Panc1 (cell line): ENCODE data around the gene HSDL1. TPM values are rescaled to one million over a fixed set of nuclear protein-coding genes. Genes with fewer than 3 reads are reported as not detected.

ENCODE experiments used
- ATAC-seq: fragments of 200-7000 bp; cut with Tn5 transposase; 2 replicates; pipeline ENCODE4 v1.9.1; 2020; ENCODE audit warnings: mild to moderate bottlenecking, moderate library complexity
- BruUV-seq: library from RNA; stranded (reverse); fragments of 400-500 nt; replicated peaks from 2 replicates; lab custom pipeline; 2021; lab: Mats Ljungman, UMichigan
- CTCF ChIA-PET: fragments of 300-600 bp; sonication (Branson Sonifier 250); formaldehyde crosslinking; loops from one replicate; lab custom pipeline; 2022; ENCODE audit warnings: antibody characterized with exemption; lab: Charles Lee
- POLR2A ChIA-PET: fragments of 300-600 bp; sonication (Branson Sonifier 250); formaldehyde crosslinking; loops from one replicate; lab custom pipeline; 2022; ENCODE audit warnings: antibody characterized with exemption; lab: Charles Lee
- DNase-seq: peaks from one replicate; pipeline ENCODE4 v3.0.0-alpha.2; 2010; ENCODE audit warnings: low read depth, low spot score
- H3K27ac ChIP-seq: 2 replicates; pipeline ENCODE4 v1.5.1; 2011; ENCODE audit warnings: mild to moderate bottlenecking, low read length, inconsistent platforms
- H3K27me3 ChIP-seq: fragments of 200-500 bp; sonication (Bioruptor generic); 2 replicates; pipeline ENCODE4 v1.6.0; 2014; ENCODE audit warnings: low read length, inconsistent platforms; ENCODE audit not compliant: control insufficient read depth, insufficient read depth
- H3K36me3 ChIP-seq: fragments of 200-500 bp; sonication (Bioruptor generic); 2 replicates; pipeline ENCODE4 v1.5.1; 2014; ENCODE audit warnings: inconsistent platforms, mild to moderate bottlenecking, low read length, moderate library complexity; ENCODE audit not compliant: control insufficient read depth, insufficient read depth
- H3K4me1 ChIP-seq: 2 replicates; pipeline ENCODE4 v1.5.1; 2011; ENCODE audit warnings: inconsistent platforms, mild to moderate bottlenecking, low read length, moderate library complexity; ENCODE audit not compliant: control insufficient read depth, insufficient read depth
- H3K4me3 ChIP-seq, 2 experiments: 2 replicates each; pipeline ENCODE4 v1.5.1; 2011 to 2012; ENCODE audit warnings: low read depth in 2 of 2, low read length in 2 of 2, mild to moderate bottlenecking in 2 of 2, inconsistent platforms in 1 of 2, moderate library complexity in 1 of 2
- H3K9me3 ChIP-seq: fragments of 200-500 bp; sonication (Bioruptor generic); 2 replicates; pipeline ENCODE4 v1.5.1; 2014; ENCODE audit warnings: low read depth, mild to moderate bottlenecking, inconsistent platforms, low read length, moderate library complexity; ENCODE audit not compliant: control insufficient read depth, insufficient read depth
- CTCF ChIP-seq: fragments of 450-650 bp; IDR thresholded peaks from 2 replicates; pipeline ENCODE4 v1.5.1; 2017; ENCODE audit warnings: mild to moderate bottlenecking
- POLR2AphosphoS5 ChIP-seq: IDR thresholded peaks from 2 replicates; pipeline ENCODE4 v1.6.1; 2012; ENCODE audit warnings: mild to moderate bottlenecking, low read depth, low read length, moderate library complexity
- REST ChIP-seq, 2 experiments: IDR thresholded peaks; 2 replicates each; pipeline ENCODE4 v1.6.1; 2011 to 2012; ENCODE audit warnings: low read depth in 2 of 2, control low read depth in 1 of 2, low read length in 1 of 2, mild to moderate bottlenecking in 1 of 2, moderate library complexity in 1 of 2; ENCODE audit not compliant: insufficient read depth in 1 of 2
- SIN3A ChIP-seq: IDR thresholded peaks from 2 replicates; pipeline ENCODE4 v1.6.1; 2012; ENCODE audit warnings: low read depth, mild to moderate bottlenecking, low read length, moderate library complexity, borderline replicate concordance; ENCODE audit not compliant: insufficient read depth
- TCF7L2 ChIP-seq: IDR thresholded peaks from 2 replicates; pipeline ENCODE4 v1.6.1; 2011; ENCODE audit warnings: mild to moderate bottlenecking, low read depth, low read length, inconsistent platforms
- in situ Hi-C: cut with HindIII; loops from 2 replicates; pipeline ENCODE4 v1.10.0; 2016; ENCODE audit warnings: low sequenced_read_pairs, low pct_unique_long_range_greater_than_20kb
- intact Hi-C: fragments of 100-400 bp; cut with micrococcal nuclease; formaldehyde crosslinking; loops from one replicate; pipeline ENCODE4 v1.10.0; 2022; ENCODE audit not compliant: unreplicated experiment
- total RNA-seq: library from RNA; stranded (reverse); gene quantifications from one replicate; pipeline ENCODE4 v1.2.1, GENCODE V29; 2021; ENCODE audit not compliant: unreplicated experiment

Gene HSDL1
- total RNA-seq, 1 experiment from 2014 or later, result 24.6 TPM

DNA sequence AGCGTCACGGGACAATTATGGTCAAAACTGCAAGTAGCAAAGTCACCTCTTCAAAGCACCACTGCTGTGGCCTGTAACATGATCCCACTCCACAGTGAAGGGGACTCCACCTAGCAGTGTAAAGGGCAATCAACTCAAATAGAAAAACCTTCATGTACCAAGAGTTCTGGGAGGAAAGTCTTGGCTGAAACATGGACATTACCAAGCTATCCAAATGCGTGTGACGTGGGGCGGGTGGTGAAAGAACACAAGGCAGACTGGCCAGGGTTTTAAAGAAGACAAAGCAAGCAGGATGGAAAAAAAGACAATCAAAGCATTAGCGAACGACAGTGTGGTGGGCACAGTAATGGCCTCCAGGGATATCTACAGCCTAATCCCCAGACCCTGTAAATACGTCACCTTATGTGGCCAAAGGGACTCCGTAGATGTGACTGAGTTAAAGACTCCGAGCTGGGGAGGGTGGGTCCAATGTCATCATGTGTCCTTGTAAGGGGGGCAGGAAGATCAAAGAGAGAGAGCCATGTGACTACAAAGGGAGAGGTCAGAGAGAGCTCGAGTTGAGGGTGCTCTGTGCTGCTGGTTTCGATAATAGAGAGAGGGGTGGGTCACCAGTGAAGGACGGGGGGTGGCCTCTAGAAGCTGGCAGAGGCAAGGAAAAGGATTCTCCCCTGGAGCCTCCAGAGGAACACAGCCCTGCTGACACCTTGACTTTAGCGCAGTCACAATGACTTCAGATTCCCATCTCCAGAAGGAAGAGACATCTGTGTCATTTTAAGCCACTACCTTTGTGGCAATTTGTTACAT lies 6.0 kb downstream of the HSDL1 start:
- Histone ChIP-seq H3K27ac (peak overlapping the region; percentile 39; the same call in 1 of the 2 replicates), H3K4me1 (no peaks in the 10 kb centered on the region; the same call in 1 of the 2 replicates), H3K4me3 (no peak overlapping the region), H3K9me3 (no peaks in the 10 kb centered on the region), H3K36me3 (no peaks in the 10 kb centered on the region), H3K27me3 (no peaks in the 10 kb centered on the region)
- in situ Hi-C loops (no loop called here), intact Hi-C loops (no loop called here)
- CTCF ChIA-PET, result no interaction called here
- POLR2A ChIA-PET, result interaction anchor here (0.6 kb wide), 1 partner anchor 342 kb away, joined by 3 read pairs; no protein-coding TSS in a partner anchor
- TF ChIP-seq TCF7L2 (peak; percentile 22; the same call in 1 of the 2 replicates), REST (IDR thresholded peaks at IDR 0.05; ENCODE audit: insufficient read depth in 1 of 2, low read depth in 2 of 2, low read length in 1 of 2) (no peak)
- no TSS peak for BruUV-seq
- ATAC-seq, result no peak
- no peak for DNase-seq

DNA sequence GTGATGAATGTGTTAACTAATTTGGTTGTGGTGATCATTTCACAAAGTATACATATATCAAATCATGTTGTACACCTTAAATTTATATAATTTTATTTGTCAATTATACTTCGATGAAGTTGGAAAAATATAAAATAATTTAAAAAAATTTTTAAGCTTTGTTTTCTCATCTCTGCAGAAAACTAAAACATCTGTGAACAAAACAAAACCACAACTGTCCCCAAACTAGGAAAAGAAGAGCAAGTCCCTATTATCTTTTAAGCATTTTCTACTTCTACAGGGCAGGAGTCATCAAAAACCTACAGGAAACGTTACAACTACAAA lies 6.5 kb downstream of the HSDL1 start:
- H3K36me3 ChIP-seq, result no peaks in the 10 kb centered on the region
- H3K4me1 ChIP-seq, result no peaks in the 10 kb centered on the region; the same call in 1 of the 2 replicates
- ATAC-seq (no peak), DNase-seq (no peak)
- in situ Hi-C loops (no loop called here), intact Hi-C loops (no loop called here)
- no TSS peak for BruUV-seq
- TF ChIP-seq POLR2AphosphoS5 (no peak), SIN3A (no peak), REST (IDR thresholded peaks at IDR 0.05; ENCODE audit: insufficient read depth in 1 of 2, low read depth in 2 of 2, low read length in 1 of 2) (no peak), TCF7L2 (no peak), CTCF (no peak)
- peak overlapping the region; percentile 39; the same call in 1 of the 2 replicates for H3K27ac ChIP-seq
- H3K27me3 ChIP-seq, result no peaks in the 10 kb centered on the region
- ChIA-PET POLR2A (interaction anchor here (0.6 kb wide), 1 partner anchor 343 kb away, joined by 3 read pairs; no protein-coding TSS in a partner anchor), CTCF (no interaction called here)
- no peak overlapping the region for H3K4me3 ChIP-seq
- H3K9me3 ChIP-seq, result no peaks in the 10 kb centered on the region
